ENCODE results near the gene PABPC4L.
A peak's percentile ranks its signal among the peaks of the same experiment; 100 is the strongest.
"Not testable (repeated sequence)": the region's sequence is repeated elsewhere in the genome, so short reads cannot be mapped to it uniquely, and the experiment has no call there.

The PABPC4L gene

GRCh38 chr4:134201216-134202161 is at the start of gene PABPC4L:
TSS of gene PABPC4L (minus strand) at chr4:134201789. CDS start at chr4:134201019, 770 bp downstream.
- peak within 1 kb of the TSS; percentile 79 for H3K9ac ChIP-seq (ENCODE audit: insufficient read length)
- DNase-seq (ENCODE audit: low read depth, low spot score) = no peak

DNA sequence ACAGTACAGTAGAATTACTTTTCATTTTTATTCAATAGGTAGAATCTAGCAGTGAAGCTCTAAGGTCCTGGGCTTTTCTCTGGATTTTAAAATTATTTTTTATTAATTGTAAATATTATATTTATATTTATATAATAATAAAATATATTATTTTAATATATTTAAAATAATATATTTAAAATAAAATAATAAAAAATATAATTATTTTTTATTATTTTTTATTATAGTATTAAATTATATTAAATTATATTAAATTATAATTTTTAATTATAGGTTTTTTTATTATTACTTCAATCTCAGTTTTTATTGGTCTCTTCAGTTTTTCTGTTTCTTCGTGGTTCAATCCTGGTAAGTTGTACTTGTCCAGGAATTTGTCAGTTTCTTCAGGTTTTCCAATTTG is 49.7 kb upstream of the PABPC4L start:
- no peak for DNase-seq (ENCODE audit: low read depth, low spot score)

More at GRCh38 chr4:134201216-134202161, at the start of gene PABPC4L:
- TF ChIP-seq POLR2AphosphoS5 (IDR thresholded peaks at IDR 0.05; ENCODE audit: borderline replicate concordance, low read depth, low read length) = peak; percentile 67; the same call in 1 of the 2 replicates
- no peak for TF ChIP-seq EZH2 (IDR thresholded peaks at IDR 0.05)
- Histone ChIP-seq H3K27ac (peak within 1 kb of the TSS; percentile 38; the same call in 1 of the 2 replicates), H3K9me3 (ENCODE audit: low read depth, low read length) (no peaks in the 10 kb centered on the region), H3K36me3 (ENCODE audit: insufficient read depth, low read length) (no peaks in the 10 kb centered on the region; the same call in 1 of the 2 replicates), H3K4me3 (peak within 1 kb of the TSS; percentile 75)

DNA sequence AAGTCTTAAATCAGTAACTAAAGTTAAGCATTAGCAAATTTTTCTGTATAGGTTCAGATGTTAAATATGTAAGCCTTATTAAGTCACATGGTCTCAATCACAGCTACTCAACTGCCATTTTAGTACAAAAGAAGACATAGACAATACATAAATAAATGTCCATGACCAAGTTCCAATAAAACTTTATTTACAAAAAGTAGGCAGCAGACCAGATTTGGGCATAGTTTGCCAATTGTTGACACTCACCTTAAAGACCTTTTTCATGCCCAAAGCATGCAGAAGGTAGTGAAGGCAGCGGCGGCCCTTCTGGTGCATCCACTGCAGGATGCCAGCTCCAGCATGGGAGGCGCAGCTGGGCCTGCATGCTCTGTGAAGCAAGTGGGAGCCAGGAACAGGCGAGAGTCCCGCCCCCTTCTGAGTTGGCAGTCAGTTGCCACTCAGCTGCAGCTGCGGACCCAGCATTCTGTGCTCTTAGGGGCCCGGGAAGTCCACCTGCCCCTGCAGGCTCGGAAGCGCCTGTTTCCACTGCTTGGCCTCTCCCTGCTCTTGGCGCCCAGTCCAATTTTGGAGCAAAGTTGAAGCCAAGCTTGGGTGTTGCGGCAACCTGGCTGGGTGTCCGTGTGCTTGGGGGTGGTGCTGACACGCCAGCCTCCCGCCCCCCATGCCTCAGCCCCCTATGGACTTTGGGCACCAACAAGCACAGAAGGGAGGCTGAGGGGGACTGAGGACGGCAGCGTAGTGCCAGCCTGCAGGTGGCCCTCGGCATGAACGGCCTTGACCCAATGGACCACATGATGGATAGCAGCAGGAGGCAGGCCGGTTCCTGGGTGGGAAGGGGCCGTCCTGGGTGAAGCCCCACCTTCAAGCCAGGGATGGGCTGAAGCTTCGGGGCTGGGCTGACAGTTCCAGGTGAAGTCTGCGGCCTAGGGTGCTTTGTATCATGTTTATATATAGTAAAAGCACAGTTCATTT is 42.4 kb upstream of the PABPC4L start:
- no peaks in the 10 kb centered on the region for H3K9me3 ChIP-seq (ENCODE audit: low read depth, low read length)
- DNase-seq (ENCODE audit: low read depth, low spot score) = no peak
- H3K27ac ChIP-seq = no peak overlapping the region
- no peak overlapping the region for H3K4me3 ChIP-seq
- no peaks in the 10 kb centered on the region for H3K36me3 ChIP-seq (ENCODE audit: insufficient read depth, low read length)
- H3K9ac ChIP-seq (ENCODE audit: insufficient read length) = no peak overlapping the region
- TF ChIP-seq FOXP2 (optimal IDR thresholded peaks at IDR 0.05; ENCODE audit: control extremely low read depth, extremely low read length, insufficient read depth) (no peak), POLR2AphosphoS5 (IDR thresholded peaks at IDR 0.05; ENCODE audit: borderline replicate concordance, low read depth, low read length) (no peak), EZH2 (IDR thresholded peaks at IDR 0.05) (no peak)

More for the DNA sequence above, 49.7 kb upstream of the PABPC4L start:
- Histone ChIP-seq H3K27ac (no peak overlapping the region), H3K9me3 (ENCODE audit: low read depth, low read length) (no peaks in the 10 kb centered on the region), H3K36me3 (ENCODE audit: insufficient read depth, low read length) (no peaks in the 10 kb centered on the region), H3K9ac (ENCODE audit: insufficient read length) (no peak overlapping the region), H3K4me3 (no peak overlapping the region)
- TF ChIP-seq EZH2 (IDR thresholded peaks at IDR 0.05) (no peak), POLR2AphosphoS5 (IDR thresholded peaks at IDR 0.05; ENCODE audit: borderline replicate concordance, low read depth, low read length) (no peak), FOXP2 (optimal IDR thresholded peaks at IDR 0.05; ENCODE audit: control extremely low read depth, extremely low read length, insufficient read depth) (no peak)

DNA sequence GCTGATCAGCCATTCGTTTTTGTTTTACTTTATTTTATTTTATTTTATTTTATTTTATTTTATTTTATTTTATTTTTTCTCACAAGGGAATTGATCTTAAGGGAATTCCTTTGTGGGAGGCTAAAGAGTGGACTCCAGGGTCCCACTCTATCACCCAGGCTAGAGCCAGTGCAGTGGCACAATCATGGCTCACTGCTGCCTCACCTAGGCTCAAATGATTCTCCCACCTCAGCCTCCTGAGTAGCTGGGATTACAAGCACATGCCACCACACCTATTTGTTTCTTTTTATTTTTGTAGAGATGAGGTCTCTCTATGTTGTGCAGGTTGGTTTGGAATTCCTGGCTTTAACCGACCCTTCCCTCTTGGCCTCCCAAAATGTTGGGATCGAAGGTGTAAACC is 17.5 kb upstream of the PABPC4L start:
- Histone ChIP-seq H3K9me3 (ENCODE audit: low read depth, low read length) (no peaks in the 10 kb centered on the region), H3K27ac (no peak overlapping the region), H3K4me3 (no peak overlapping the region), H3K9ac (ENCODE audit: insufficient read length) (no peak overlapping the region), H3K36me3 (ENCODE audit: insufficient read depth, low read length) (no peaks in the 10 kb centered on the region)
- no peak for TF ChIP-seq EZH2 (IDR thresholded peaks at IDR 0.05)
- no peak for TF ChIP-seq FOXP2 (optimal IDR thresholded peaks at IDR 0.05; ENCODE audit: control extremely low read depth, extremely low read length, insufficient read depth)
- no peak for TF ChIP-seq POLR2AphosphoS5 (IDR thresholded peaks at IDR 0.05; ENCODE audit: borderline replicate concordance, low read depth, low read length)
- no peak for DNase-seq (ENCODE audit: low read depth, low spot score)

DNA sequence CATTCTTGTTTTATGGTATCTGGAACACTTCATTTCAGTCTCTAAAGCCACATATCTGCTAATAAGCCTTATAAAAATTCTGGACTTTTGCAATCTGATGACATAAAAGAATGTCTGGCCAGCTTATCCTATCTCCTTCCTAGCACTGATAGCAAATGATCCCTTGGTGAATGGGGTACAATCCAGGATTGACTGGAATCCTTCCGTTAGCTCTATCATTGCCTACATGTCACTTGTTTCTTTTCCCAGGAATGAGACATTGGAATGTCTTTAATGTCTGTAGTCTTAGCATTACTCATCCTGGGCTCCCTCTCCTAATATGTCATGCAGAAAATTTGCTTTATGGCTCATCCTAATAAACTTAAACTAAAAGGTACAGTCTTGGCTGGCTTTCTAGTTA is 14.8 kb upstream of the PABPC4L start:
- no peak for DNase-seq (ENCODE audit: low read depth, low spot score)
- H3K36me3 ChIP-seq (ENCODE audit: insufficient read depth, low read length) = no peaks in the 10 kb centered on the region
- H3K9ac ChIP-seq (ENCODE audit: insufficient read length) = no peak overlapping the region
- no peak overlapping the region for H3K4me3 ChIP-seq
- TF ChIP-seq FOXP2 (optimal IDR thresholded peaks at IDR 0.05; ENCODE audit: control extremely low read depth, extremely low read length, insufficient read depth) = no peak
- TF ChIP-seq EZH2 (IDR thresholded peaks at IDR 0.05) = no peak
- no peak for TF ChIP-seq POLR2AphosphoS5 (IDR thresholded peaks at IDR 0.05; ENCODE audit: borderline replicate concordance, low read depth, low read length)
- H3K27ac ChIP-seq = no peak overlapping the region
- H3K9me3 ChIP-seq (ENCODE audit: low read depth, low read length) = no peaks in the 10 kb centered on the region

GRCh38 chr4:134215620-134216344 is 14.2 kb upstream of the PABPC4L start:
- Histone ChIP-seq H3K27ac (0 out of 2 replicates have a peak overlapping the region, but pooled peaks have one; percentile 15), H3K9me3 (ENCODE audit: low read depth, low read length) (no peaks in the 10 kb centered on the region), H3K4me3 (no peak overlapping the region), H3K36me3 (ENCODE audit: insufficient read depth, low read length) (no peaks in the 10 kb centered on the region), H3K9ac (ENCODE audit: insufficient read length) (no peak overlapping the region)
- TF ChIP-seq POLR2AphosphoS5 (IDR thresholded peaks at IDR 0.05; ENCODE audit: borderline replicate concordance, low read depth, low read length) (no peak), FOXP2 (optimal IDR thresholded peaks at IDR 0.05; ENCODE audit: control extremely low read depth, extremely low read length, insufficient read depth) (no peak), EZH2 (IDR thresholded peaks at IDR 0.05) (no peak)
- no peak for DNase-seq (ENCODE audit: low read depth, low spot score)

- H3K27ac ChIP-seq; H3K4me3 ChIP-seq; DNase-seq (ENCODE audit: low read depth, low spot score); H3K9ac ChIP-seq (ENCODE audit: insufficient read length); H3K9me3 ChIP-seq (ENCODE audit: low read depth, low read length); H3K36me3 ChIP-seq (ENCODE audit: insufficient read depth, low read length): not testable (repeated sequence)
Measured at GRCh38 chr4:134207955-134208354, 6.4 kb upstream of the PABPC4L start.
